Transverse colon (tissue), 4 donors: ENCODE measurements around the gene CACNA1A.

Experiments used
- CTCF ChIP-seq, 5 experiments: fragments of 200-600 bp in 3 of 5; fragments of 450-650 bp in 2 of 5; sonication (generic) in 3 of 5; IDR thresholded peaks; 1 replicate in 2 of 5; 2 replicates in 3 of 5; pipeline ENCODE4 v1.5.1; 2016 to 2017; ENCODE audit warnings: antibody characterized with exemption in 5 of 5, inconsistent platforms in 3 of 5, mild to moderate bottlenecking in 2 of 5, moderate library complexity in 1 of 5
- EP300 ChIP-seq: sonication (generic); formaldehyde crosslinking; IDR thresholded peaks from one replicate; pipeline ENCODE4 v1.6.1; 2017; ENCODE audit warnings: antibody characterized with exemption, low read depth
- POLR2A ChIP-seq: fragments of 450-650 bp; IDR thresholded peaks from one replicate; pipeline ENCODE4 v1.6.1; 2016; ENCODE audit warnings: antibody characterized with exemption, mild to moderate bottlenecking, moderate library complexity
- POLR2AphosphoS5 ChIP-seq, 3 donors: sonication (generic); formaldehyde crosslinking; IDR thresholded peaks; one replicate each; pipeline ENCODE4 v1.6.1; 2016; ENCODE audit warnings: antibody characterized with exemption in 3 of 3

- TF ChIP-seq POLR2AphosphoS5 (IDR thresholded peaks at IDR 0.05) (no peak), CTCF (IDR thresholded peaks at IDR 0.05) (no peak), EP300 (no peak), POLR2A (no peak)
These were observed 249.4 kb downstream of the CACNA1A start for GRCh38 chr19:13256918-13257317.
